Coronary artery (tissue), 2 donors: ENCODE data around the gene FBLN2.

Experiments used
- DNase-seq: peaks from one replicate; pipeline ENCODE4 v3.0.0-alpha.2; 2017; ENCODE audit warnings: low spot score
- H3K27ac ChIP-seq, 2 donors: fragments of 200-600 bp; sonication (generic); one replicate each; pipeline ENCODE4 v1.5.1; 2016 to 2019
- H3K4me3 ChIP-seq: fragments of 200-600 bp; sonication (generic); 2 replicates; pipeline ENCODE4 v1.5.1; 2016; ENCODE audit warnings: mild to moderate bottlenecking, moderate library complexity
- TF ChIP-seq, protein P1 (sequence below): fragments of 200-600 bp; sonication (generic); IDR thresholded peaks from one replicate; pipeline ENCODE4 v1.5.1; 2019; ENCODE audit warnings: antibody characterized with exemption

The FBLN2 gene

DNA sequence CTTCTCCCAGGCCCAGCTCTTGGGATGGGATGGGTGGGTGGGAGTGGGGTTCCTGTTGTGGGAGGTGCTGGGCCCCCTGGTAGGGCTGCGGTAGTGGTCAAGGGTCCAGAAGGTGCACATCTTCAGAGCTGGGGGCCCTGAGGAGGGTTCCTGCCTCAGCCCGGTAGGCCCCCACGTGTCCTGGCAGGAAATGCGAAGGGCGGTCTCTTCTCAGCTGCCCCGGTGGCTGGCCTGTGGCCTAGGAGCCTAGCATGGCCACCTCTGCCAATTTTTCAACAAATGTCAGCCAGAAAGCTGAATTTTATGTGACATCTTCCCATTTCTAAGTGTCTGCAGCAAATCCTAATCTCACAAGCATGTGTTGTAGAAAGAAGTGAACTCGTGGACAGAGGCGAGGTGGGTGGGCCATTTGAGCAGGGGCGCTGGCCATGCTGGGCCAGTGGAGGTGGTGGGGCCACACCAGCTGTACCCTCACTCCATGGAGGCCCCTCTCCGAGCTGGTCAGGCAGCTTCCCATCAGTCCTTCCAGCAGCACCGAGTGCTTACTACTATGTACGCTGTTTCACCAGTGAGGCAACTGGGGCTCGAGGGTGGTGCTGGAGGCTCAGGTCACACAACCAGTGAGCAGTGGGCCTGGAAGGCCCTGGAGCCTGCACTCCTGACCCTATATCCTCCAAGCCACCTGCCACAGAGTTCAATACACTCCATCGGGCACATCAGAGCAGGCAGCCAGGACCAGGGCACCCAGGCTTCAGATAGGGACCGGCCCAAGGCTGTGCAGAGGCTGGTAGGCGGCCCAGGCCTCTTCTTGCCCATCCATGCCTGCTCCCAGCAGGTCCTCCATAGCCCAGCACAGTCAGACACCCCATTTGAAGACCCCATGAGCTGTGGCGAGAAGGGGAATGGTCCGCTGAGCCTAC, 23.2 kb downstream of the FBLN2 start:
- TF ChIP-seq, protein P1, sequence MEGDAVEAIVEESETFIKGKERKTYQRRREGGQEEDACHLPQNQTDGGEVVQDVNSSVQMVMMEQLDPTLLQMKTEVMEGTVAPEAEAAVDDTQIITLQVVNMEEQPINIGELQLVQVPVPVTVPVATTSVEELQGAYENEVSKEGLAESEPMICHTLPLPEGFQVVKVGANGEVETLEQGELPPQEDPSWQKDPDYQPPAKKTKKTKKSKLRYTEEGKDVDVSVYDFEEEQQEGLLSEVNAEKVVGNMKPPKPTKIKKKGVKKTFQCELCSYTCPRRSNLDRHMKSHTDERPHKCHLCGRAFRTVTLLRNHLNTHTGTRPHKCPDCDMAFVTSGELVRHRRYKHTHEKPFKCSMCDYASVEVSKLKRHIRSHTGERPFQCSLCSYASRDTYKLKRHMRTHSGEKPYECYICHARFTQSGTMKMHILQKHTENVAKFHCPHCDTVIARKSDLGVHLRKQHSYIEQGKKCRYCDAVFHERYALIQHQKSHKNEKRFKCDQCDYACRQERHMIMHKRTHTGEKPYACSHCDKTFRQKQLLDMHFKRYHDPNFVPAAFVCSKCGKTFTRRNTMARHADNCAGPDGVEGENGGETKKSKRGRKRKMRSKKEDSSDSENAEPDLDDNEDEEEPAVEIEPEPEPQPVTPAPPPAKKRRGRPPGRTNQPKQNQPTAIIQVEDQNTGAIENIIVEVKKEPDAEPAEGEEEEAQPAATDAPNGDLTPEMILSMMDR, result no peak
- Histone ChIP-seq H3K27ac (peak overlapping the region in 1 of 2 donors; percentile 25), H3K4me3 (no peak overlapping the region)
- DNase-seq, result no peak

DNA sequence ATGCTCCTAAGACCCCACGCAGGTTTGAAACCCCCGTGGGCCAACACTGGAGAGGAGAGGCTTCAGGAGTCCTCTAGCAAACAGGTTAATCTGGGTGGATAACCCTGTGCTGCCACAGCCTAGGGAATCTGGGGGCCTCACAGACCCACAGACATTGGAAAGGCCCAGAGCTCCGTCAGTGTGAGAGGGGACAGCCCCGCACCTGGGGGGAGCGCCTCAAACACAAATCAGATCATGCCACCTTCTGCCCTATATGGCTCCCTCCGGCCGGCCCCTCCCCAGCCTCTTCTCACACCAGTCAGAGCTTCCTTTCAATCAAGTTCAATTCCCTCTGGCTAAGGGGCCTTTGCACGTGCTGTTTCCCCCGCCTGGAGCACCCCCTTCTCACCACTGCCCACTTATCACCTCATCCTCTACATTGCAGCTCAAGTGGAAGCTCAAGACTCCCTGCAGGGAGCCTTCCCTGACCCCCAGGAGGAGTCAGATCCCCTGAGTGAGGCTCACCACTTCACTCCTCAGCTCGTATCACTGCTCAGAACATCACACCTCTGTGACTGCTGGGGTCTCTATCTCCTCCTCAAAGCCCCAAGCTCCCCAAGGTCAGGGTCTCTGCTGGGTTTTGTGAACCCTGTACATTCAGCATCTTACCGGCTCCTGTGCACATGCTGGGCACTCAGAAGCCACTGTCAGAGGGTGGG, 24.1 kb downstream of the FBLN2 start:
- Histone ChIP-seq H3K27ac (no peak overlapping the region), H3K4me3 (no peak overlapping the region)
- TF ChIP-seq, protein P1, result no peak
- no peak for DNase-seq

DNA sequence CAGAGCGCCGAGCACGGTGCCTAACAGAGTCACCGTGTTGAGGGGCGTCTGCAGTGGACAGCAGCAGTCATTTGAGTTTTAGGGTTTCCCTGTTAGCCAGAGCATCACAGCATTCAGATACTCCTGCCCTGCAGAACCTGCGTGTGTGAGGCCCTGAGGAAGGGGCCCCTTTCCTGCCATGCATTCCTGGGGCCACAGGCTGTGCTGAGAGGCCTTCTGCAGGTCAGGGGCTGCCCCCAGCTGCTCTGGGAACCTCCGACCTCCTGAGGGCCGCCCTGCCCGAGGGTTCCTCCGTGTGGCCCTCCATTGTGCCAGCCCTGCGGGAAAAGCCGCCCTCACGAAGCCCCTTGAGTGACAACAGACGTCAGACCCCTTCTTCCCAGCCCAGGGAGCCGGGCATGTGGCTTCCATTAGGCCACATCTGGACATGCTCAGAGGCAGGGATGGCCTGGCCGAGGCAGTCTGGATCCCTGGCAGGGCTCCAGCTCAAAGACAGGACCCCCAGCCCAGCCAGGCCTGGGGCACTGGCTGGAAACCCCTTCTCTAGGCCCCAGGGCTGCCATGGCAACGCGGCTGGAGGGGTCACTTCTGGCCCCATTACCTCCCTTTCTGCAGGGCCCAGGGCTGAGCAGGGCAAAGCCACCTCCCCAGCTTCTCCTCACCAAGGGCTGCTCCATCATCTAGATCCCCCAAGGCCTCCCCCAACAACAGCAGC, 25.3 kb downstream of the FBLN2 start:
- TF ChIP-seq, protein P1, result no peak
- no peak for DNase-seq

DNA sequence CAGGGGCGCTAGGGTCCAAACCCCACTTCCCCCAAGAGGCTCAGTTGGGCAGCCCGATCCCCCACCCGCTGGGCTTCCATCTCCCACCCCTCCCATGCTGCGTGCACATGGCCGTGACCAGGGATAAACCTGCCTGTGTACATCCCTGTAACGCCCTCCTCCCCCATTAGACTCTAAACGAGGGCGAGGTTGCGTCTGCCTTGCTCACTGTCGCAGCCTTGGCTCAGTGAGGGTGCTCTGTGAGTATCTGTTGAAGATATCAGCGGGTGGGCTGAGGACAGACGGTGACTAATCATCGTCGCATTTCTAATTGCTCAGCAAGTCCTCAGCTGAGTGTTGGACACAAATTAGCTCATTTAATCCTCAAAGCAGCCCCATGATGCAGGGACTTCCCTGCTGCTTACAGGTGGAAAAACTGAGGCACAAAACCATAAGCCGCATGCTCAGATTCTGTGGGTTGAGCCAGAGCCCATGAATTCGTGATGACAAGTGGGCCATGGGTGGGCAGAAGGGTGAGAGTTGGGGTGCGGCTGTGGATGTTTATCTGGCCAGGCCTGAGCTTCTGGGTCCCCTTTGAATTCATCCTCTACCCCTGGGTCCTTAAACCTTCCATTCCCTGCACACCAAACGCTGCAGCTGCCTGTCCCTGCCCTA, 26.0 kb downstream of the FBLN2 start:
- Histone ChIP-seq H3K4me3 (no peak overlapping the region), H3K27ac (peak overlapping the region in 1 of 2 donors; percentile 54)
- TF ChIP-seq, protein P1, result no peak
- no peak for DNase-seq

More for the DNA sequence above, 25.3 kb downstream of the FBLN2 start:
- no peak overlapping the region for H3K4me3 ChIP-seq
- H3K27ac ChIP-seq, result peak overlapping the region in 1 of 2 donors; percentile 54

DNA sequence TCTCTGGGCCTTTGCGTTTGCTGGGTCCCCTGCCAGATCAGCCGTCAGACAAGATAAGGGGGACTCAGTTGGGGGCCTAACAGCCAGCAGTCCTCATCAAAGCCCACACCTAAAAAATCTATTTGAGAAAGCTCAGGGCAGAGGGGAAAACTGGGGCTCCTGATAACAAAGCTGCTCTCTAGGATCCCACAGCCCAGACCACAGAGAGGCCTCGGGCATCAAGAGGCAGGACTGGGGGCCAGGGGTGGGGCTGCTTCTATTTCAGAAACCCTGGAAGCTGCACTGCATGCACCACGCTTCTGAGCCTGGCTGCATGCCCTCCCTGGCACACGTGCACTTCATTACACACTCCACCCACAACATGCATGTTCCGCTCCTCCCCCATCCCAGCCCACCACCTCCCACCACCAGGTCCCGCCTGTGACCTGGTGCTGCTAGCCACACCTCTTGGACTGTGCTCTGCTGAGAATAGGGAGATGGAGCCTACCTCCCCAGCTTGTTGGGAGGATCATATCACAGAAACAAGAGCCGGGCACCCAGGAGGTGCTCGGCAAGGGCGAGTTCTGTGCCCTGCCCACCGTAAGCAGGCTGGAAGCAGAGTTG, 26.6 kb downstream of the FBLN2 start:
- Histone ChIP-seq H3K4me3 (no peak overlapping the region), H3K27ac (peak overlapping the region in 1 of 2 donors; percentile 37)
- TF ChIP-seq, protein P1, result no peak
- no peak for DNase-seq
